ENCODE data around the gene PLET1.

GRCh38 chr11:112221274-112221835 is 39.3 kb downstream of the PLET1 start:
- no peak for TF ChIP-seq EZH2phosphoT487 (IDR thresholded peaks at IDR 0.05; ENCODE audit: borderline replicate concordance, low read depth, low read length)
- TF ChIP-seq CTCF (conservative IDR thresholded peaks at IDR 0.05; ENCODE audit: low read length), result no peak
